Liver (tissue), 9 donors: ENCODE measurements around the gene AKR1B15. TPM values are rescaled to one million over a fixed set of nuclear protein-coding genes. Genes with fewer than 3 reads are reported as not detected.

Experiments used
- DNase-seq: peaks from one replicate; pipeline ENCODE4 v3.0.0-alpha.2; 2017; ENCODE audit warnings: low spot score
- H3K27ac ChIP-seq, 2 donors: one replicate each; pipeline ENCODE4 v1.7.0; 2013; ENCODE audit warnings: inconsistent platforms in 2 of 2, low read length in 2 of 2, control low read depth in 1 of 2, low read depth in 1 of 2, mild to moderate bottlenecking in 1 of 2
- H3K27me3 ChIP-seq, 4 donors: one replicate each; pipeline versions ENCODE4 v1.6.1 to v1.7.0; 2013; ENCODE audit warnings: low read length in 3 of 4, inconsistent platforms in 1 of 4, mild to moderate bottlenecking in 1 of 4, moderate library complexity in 1 of 4; ENCODE audit not compliant: control insufficient read depth in 4 of 4, insufficient read depth in 4 of 4
- H3K36me3 ChIP-seq, 4 donors: one replicate each; pipeline versions ENCODE4 v1.6.1 to v1.7.0; 2013; ENCODE audit warnings: low read length in 3 of 4, mild to moderate bottlenecking in 3 of 4, low read depth in 1 of 4, moderate library complexity in 1 of 4; ENCODE audit not compliant: control insufficient read depth in 4 of 4, insufficient read depth in 3 of 4
- H3K4me1 ChIP-seq, 4 donors: one replicate each; pipeline versions ENCODE4 v1.6.1 to v1.7.0; 2013; ENCODE audit warnings: low read length in 3 of 4, mild to moderate bottlenecking in 3 of 4, moderate library complexity in 1 of 4; ENCODE audit not compliant: control insufficient read depth in 4 of 4, insufficient read depth in 4 of 4
- H3K4me3 ChIP-seq, 3 donors: one replicate each; pipeline versions ENCODE4 v1.6.1 to v1.7.0; 2013; ENCODE audit warnings: low read length in 3 of 3, control low read depth in 1 of 3, low read depth in 1 of 3, mild to moderate bottlenecking in 1 of 3
- H3K9ac ChIP-seq, 2 donors: one replicate each; pipeline ENCODE4 v1.7.0; 2013; ENCODE audit warnings: low read length in 2 of 2, mild to moderate bottlenecking in 2 of 2, moderate library complexity in 2 of 2, control low read depth in 1 of 2, low read depth in 1 of 2
- H3K9me3 ChIP-seq, 4 donors: one replicate each; pipeline versions ENCODE4 v1.6.1 to v1.7.0; 2013; ENCODE audit warnings: low read length in 3 of 4; ENCODE audit not compliant: control insufficient read depth in 4 of 4
- EGR1 ChIP-seq, 2 donors: IDR thresholded peaks; 2 replicates each; pipeline ENCODE4 v1.6.1; 2016 to 2018; ENCODE audit warnings: antibody characterized with exemption in 2 of 2, low read depth in 2 of 2
- FOXA1 ChIP-seq: IDR thresholded peaks from 2 replicates; pipeline ENCODE4 v1.6.1; 2016; ENCODE audit warnings: antibody characterized with exemption
- FOXA2 ChIP-seq: IDR thresholded peaks from 2 replicates; pipeline ENCODE4 v1.6.1; 2016; ENCODE audit warnings: antibody characterized with exemption
- GABPA ChIP-seq, 2 donors: IDR thresholded peaks in 1 of 2; conservative IDR thresholded peaks in 1 of 2; 2 replicates each; pipeline ENCODE4 v1.6.1; 2016; ENCODE audit warnings: antibody characterized with exemption in 2 of 2, mild to moderate bottlenecking in 1 of 2, moderate library complexity in 1 of 2
- HNF4A ChIP-seq, 2 donors: conservative IDR thresholded peaks; 2 replicates each; pipeline ENCODE4 v1.6.1; 2016; ENCODE audit warnings: antibody characterized with exemption in 2 of 2, mild to moderate bottlenecking in 2 of 2
- HNF4G ChIP-seq: IDR thresholded peaks from 2 replicates; pipeline ENCODE4 v1.6.1; 2016; ENCODE audit warnings: antibody characterized with exemption
- JUND ChIP-seq, 2 donors: IDR thresholded peaks; 2 replicates each; pipeline ENCODE4 v1.6.1; 2016; ENCODE audit warnings: antibody characterized with exemption in 2 of 2
- NR2F2 ChIP-seq: IDR thresholded peaks from 2 replicates; pipeline ENCODE4 v1.6.1; 2016; ENCODE audit warnings: antibody characterized with exemption
- RAD21 ChIP-seq, 2 donors: IDR thresholded peaks; 2 replicates each; pipeline ENCODE4 v1.6.1; 2016; ENCODE audit warnings: antibody characterized with exemption in 2 of 2, mild to moderate bottlenecking in 2 of 2
- SP1 ChIP-seq: IDR thresholded peaks from 2 replicates; pipeline ENCODE4 v1.6.1; 2018; ENCODE audit warnings: antibody characterized with exemption, mild to moderate bottlenecking
- TAF1 ChIP-seq: conservative IDR thresholded peaks from 2 replicates; pipeline ENCODE4 v1.6.1; 2016; ENCODE audit warnings: antibody characterized with exemption, mild to moderate bottlenecking
- YY1 ChIP-seq: IDR thresholded peaks from 2 replicates; pipeline ENCODE4 v1.6.1; 2016; ENCODE audit warnings: antibody characterized with exemption, mild to moderate bottlenecking
- WGBS: extraction: QIAGEN DNeasy Blood & Tissue Kit; methylation state at CpG from one replicate; pipeline ENCODE4 v1.1.7; 2013; 5-methylcytosine and 5-hydroxymethylcytosine counted together
- polyA plus RNA-seq, 2 donors: library from polyadenylated mRNA; stranded (reverse) in 1 of 2; unstranded in 1 of 2; fragments of 200-250 nt in 1 of 2; fragments of >200 nt in 1 of 2; fragmentation: Nextera tagmentation in 1 of 2; extraction: Ambion mirVana in 1 of 2; gene quantifications; one replicate each; pipeline versions ENCODE4 v1.2.1 to v1.2.3, GENCODE V29; 2013 to 2015
- total RNA-seq, 2 donors: library from RNA; depleted of rRNA; stranded (reverse); fragments of >200 nt; gene quantifications; one replicate each; pipeline ENCODE4 v1.2.3, GENCODE V29; 2014
- TF ChIP-seq, protein P1 (sequence below): IDR thresholded peaks from 2 replicates; pipeline ENCODE4 v1.6.1; 2016; ENCODE audit warnings: antibody characterized with exemption
- TF ChIP-seq, protein P2 (sequence below): fragments of 150-350 bp; IDR thresholded peaks from 2 replicates; pipeline ENCODE4 v1.5.1; 2017; ENCODE audit warnings: improper control_type of control experiment, low read depth, low read length; ENCODE audit not compliant: missing input control
- TF ChIP-seq, protein P3 (sequence below): IDR thresholded peaks from 2 replicates; pipeline ENCODE4 v1.6.1; 2016; ENCODE audit warnings: antibody characterized with exemption
- TF ChIP-seq, protein P4 (sequence below): IDR thresholded peaks from 2 replicates; pipeline ENCODE4 v1.6.1; 2016; ENCODE audit warnings: antibody characterized with exemption, mild to moderate bottlenecking
- TF ChIP-seq, protein P5 (sequence below): IDR thresholded peaks from 2 replicates; pipeline ENCODE4 v1.6.1; 2016; ENCODE audit warnings: antibody characterized with exemption
- donor health status: healthy.
- donor health status: healthy.
- donor health status: healthy.
- donor health status: healthy.
- donor health status: healthy.

The AKR1B15 gene
- total and polyA plus RNA-seq, 4 donors: 0.12 TPM; not detected in 3

DNA sequence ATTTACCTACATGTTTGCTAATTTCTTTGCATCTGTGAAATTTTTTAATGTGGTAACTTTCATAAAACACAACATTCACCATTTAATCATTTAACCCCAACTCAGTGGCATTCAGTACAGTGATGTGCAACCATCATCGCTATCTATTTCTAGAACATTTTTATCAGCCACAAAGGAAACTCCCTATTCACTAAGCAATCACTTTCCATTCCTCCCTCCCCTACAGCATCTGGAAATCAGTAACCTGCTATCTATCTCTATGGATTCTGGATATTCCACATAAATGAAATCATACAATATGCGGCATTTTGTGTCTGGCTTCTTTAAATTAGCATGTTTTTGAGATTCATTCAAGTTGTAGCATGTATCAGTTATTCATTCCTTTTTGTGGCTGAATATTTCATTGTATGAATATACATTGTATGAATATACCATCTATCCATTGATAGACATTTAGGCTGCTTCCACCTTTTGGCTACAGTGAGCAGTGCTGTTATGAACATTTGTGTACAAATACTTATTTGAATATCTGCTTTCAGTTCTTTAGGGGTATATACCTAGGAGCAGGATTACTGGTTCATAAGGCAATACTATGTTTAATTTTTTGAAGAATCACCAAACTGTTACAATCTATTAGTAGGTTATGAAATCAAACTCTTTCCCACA is 78.3 kb downstream of the AKR1B15 start:
- no peaks in the 10 kb centered on the region for H3K9me3 ChIP-seq
- no peak overlapping the region for H3K4me3 ChIP-seq
- TF ChIP-seq, protein P1, sequence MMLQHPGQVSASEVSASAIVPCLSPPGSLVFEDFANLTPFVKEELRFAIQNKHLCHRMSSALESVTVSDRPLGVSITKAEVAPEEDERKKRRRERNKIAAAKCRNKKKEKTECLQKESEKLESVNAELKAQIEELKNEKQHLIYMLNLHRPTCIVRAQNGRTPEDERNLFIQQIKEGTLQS: no peak
- no peak for TF ChIP-seq FOXA1
- no peak for TF ChIP-seq JUND (IDR thresholded peaks at IDR 0.05)
- H3K36me3 ChIP-seq: no peaks in the 10 kb centered on the region
- no peak overlapping the region for H3K27ac ChIP-seq
- H3K9ac ChIP-seq: no peak overlapping the region
- DNase-seq: no peak
- peaks cover 0 to 4% (median 0%) of the 10 kb centered on the region in 4 donors for H3K27me3 ChIP-seq
- WGBS: 88% methylated on average over 2 of the region's 2 CpGs
- no peaks in the 10 kb centered on the region for H3K4me1 ChIP-seq

DNA sequence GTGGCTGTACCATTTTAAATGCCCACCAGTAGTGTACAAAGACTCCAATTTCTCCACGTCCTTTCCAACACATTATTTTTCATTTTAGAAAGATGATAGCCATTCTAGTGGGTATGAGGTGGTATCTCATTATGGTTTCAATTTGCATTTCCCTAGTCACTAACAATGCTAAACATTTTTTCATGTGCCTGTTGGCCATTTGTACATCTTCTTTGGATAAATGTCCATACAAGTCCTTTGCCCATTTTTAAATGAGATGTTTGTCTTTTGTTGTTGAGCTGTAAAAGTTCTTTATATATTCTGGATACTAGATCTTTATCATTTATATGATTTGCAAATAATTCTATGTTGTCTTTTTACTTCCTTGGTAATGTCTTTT is 78.9 kb downstream of the AKR1B15 start:
- no peaks in the 10 kb centered on the region for H3K4me1 ChIP-seq
- H3K27ac ChIP-seq: no peak overlapping the region
- no peak overlapping the region for H3K9ac ChIP-seq
- H3K27me3 ChIP-seq: peaks cover 0 to 4% (median 0%) of the 10 kb centered on the region in 4 donors
- no peaks in the 10 kb centered on the region for H3K9me3 ChIP-seq
- TF ChIP-seq, protein P2, sequence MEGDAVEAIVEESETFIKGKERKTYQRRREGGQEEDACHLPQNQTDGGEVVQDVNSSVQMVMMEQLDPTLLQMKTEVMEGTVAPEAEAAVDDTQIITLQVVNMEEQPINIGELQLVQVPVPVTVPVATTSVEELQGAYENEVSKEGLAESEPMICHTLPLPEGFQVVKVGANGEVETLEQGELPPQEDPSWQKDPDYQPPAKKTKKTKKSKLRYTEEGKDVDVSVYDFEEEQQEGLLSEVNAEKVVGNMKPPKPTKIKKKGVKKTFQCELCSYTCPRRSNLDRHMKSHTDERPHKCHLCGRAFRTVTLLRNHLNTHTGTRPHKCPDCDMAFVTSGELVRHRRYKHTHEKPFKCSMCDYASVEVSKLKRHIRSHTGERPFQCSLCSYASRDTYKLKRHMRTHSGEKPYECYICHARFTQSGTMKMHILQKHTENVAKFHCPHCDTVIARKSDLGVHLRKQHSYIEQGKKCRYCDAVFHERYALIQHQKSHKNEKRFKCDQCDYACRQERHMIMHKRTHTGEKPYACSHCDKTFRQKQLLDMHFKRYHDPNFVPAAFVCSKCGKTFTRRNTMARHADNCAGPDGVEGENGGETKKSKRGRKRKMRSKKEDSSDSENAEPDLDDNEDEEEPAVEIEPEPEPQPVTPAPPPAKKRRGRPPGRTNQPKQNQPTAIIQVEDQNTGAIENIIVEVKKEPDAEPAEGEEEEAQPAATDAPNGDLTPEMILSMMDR: no peak
- no peak for TF ChIP-seq JUND (IDR thresholded peaks at IDR 0.05)
- no peak for TF ChIP-seq YY1
- TF ChIP-seq EGR1 (IDR thresholded peaks at IDR 0.05; ENCODE audit: low read depth in 2 of 2): no peak
- no peak for TF ChIP-seq GABPA (IDR thresholded peaks at IDR 0.05 in 1 of 2, conservative IDR thresholded peaks at IDR 0.05 in 1 of 2)
- TF ChIP-seq, protein P3, sequence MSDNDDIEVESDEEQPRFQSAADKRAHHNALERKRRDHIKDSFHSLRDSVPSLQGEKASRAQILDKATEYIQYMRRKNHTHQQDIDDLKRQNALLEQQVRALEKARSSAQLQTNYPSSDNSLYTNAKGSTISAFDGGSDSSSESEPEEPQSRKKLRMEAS: no peak
- TF ChIP-seq TAF1: no peak
- TF ChIP-seq, protein P4, sequence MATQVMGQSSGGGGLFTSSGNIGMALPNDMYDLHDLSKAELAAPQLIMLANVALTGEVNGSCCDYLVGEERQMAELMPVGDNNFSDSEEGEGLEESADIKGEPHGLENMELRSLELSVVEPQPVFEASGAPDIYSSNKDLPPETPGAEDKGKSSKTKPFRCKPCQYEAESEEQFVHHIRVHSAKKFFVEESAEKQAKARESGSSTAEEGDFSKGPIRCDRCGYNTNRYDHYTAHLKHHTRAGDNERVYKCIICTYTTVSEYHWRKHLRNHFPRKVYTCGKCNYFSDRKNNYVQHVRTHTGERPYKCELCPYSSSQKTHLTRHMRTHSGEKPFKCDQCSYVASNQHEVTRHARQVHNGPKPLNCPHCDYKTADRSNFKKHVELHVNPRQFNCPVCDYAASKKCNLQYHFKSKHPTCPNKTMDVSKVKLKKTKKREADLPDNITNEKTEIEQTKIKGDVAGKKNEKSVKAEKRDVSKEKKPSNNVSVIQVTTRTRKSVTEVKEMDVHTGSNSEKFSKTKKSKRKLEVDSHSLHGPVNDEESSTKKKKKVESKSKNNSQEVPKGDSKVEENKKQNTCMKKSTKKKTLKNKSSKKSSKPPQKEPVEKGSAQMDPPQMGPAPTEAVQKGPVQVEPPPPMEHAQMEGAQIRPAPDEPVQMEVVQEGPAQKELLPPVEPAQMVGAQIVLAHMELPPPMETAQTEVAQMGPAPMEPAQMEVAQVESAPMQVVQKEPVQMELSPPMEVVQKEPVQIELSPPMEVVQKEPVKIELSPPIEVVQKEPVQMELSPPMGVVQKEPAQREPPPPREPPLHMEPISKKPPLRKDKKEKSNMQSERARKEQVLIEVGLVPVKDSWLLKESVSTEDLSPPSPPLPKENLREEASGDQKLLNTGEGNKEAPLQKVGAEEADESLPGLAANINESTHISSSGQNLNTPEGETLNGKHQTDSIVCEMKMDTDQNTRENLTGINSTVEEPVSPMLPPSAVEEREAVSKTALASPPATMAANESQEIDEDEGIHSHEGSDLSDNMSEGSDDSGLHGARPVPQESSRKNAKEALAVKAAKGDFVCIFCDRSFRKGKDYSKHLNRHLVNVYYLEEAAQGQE: no peak
- no peak for TF ChIP-seq FOXA2
- TF ChIP-seq HNF4G: no peak
- no peak for TF ChIP-seq NR2F2
- TF ChIP-seq SP1: no peak
- TF ChIP-seq RAD21 (IDR thresholded peaks at IDR 0.05): no peak
- no peak for TF ChIP-seq FOXA1
- TF ChIP-seq, protein P5, sequence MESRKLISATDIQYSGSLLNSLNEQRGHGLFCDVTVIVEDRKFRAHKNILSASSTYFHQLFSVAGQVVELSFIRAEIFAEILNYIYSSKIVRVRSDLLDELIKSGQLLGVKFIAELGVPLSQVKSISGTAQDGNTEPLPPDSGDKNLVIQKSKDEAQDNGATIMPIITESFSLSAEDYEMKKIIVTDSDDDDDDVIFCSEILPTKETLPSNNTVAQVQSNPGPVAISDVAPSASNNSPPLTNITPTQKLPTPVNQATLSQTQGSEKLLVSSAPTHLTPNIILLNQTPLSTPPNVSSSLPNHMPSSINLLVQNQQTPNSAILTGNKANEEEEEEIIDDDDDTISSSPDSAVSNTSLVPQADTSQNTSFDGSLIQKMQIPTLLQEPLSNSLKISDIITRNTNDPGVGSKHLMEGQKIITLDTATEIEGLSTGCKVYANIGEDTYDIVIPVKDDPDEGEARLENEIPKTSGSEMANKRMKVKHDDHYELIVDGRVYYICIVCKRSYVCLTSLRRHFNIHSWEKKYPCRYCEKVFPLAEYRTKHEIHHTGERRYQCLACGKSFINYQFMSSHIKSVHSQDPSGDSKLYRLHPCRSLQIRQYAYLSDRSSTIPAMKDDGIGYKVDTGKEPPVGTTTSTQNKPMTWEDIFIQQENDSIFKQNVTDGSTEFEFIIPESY: no peak
- no peak for TF ChIP-seq HNF4A (conservative IDR thresholded peaks at IDR 0.05)
- no peaks in the 10 kb centered on the region for H3K36me3 ChIP-seq
- 0% methylated on average over 1 of the region's 1 CpG for WGBS
- DNase-seq: no peak
- H3K4me3 ChIP-seq: no peak overlapping the region
